Vagina (tissue), 2 donors: ENCODE data around the gene DOCK1.

Experiments
- POLR2A ChIP-seq, 2 donors: fragments of 450-650 bp; IDR thresholded peaks; one replicate each; pipeline ENCODE4 v1.6.1; 2017; ENCODE audit warnings: antibody characterized with exemption in 2 of 2, mild to moderate bottlenecking in 2 of 2, moderate library complexity in 2 of 2
- POLR2AphosphoS5 ChIP-seq, 2 donors: sonication (generic); formaldehyde crosslinking; IDR thresholded peaks; one replicate each; pipeline ENCODE4 v1.9.0; 2017; ENCODE audit warnings: antibody characterized with exemption in 2 of 2, mild to moderate bottlenecking in 2 of 2, low read depth in 1 of 2; ENCODE audit not compliant: insufficient read depth in 1 of 2
- TF ChIP-seq, protein P1 (sequence below), 3 experiments: fragments of 450-650 bp in 2 of 3; fragments of 200-600 bp in 1 of 3; sonication (generic) in 1 of 3; IDR thresholded peaks; one replicate each; pipeline ENCODE4 v1.5.1; 2017 to 2019; ENCODE audit warnings: antibody characterized with exemption in 3 of 3, mild to moderate bottlenecking in 2 of 3, moderate library complexity in 2 of 3

DNA sequence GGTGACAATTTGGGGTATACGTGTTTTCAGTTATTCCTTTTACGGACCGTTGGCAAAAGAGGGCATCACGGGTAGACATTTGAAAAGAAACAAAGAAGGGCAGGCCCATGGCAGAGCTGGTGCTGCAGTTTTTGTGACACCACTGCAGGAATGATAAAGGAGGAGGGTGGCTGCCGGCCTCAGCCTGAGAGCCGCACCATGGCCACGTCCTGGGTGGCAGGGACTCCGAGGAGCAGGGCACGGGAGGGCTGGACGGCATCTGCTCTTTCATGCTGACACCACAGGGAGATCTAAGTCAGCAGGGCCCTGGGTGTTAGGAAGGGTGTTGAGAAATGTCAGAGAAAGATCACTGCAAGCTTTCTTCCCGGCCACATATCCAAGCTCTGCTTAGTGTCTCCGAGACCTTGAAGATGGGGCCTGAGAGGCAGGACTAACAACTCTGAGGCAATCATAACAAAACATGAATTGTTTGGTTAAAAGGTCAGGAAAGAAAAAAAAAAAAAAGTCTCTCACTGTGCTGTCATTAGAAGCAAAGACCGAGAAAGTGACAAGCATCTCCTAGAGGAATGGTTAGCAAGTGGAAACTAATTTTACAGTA lies 254.5 kb downstream of the DOCK1 start:
- TF ChIP-seq, protein P1, sequence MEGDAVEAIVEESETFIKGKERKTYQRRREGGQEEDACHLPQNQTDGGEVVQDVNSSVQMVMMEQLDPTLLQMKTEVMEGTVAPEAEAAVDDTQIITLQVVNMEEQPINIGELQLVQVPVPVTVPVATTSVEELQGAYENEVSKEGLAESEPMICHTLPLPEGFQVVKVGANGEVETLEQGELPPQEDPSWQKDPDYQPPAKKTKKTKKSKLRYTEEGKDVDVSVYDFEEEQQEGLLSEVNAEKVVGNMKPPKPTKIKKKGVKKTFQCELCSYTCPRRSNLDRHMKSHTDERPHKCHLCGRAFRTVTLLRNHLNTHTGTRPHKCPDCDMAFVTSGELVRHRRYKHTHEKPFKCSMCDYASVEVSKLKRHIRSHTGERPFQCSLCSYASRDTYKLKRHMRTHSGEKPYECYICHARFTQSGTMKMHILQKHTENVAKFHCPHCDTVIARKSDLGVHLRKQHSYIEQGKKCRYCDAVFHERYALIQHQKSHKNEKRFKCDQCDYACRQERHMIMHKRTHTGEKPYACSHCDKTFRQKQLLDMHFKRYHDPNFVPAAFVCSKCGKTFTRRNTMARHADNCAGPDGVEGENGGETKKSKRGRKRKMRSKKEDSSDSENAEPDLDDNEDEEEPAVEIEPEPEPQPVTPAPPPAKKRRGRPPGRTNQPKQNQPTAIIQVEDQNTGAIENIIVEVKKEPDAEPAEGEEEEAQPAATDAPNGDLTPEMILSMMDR (IDR thresholded peaks at IDR 0.05) = no peak
- TF ChIP-seq POLR2A (IDR thresholded peaks at IDR 0.05) = no peak
- no peak for TF ChIP-seq POLR2AphosphoS5 (IDR thresholded peaks at IDR 0.05; ENCODE audit: insufficient read depth in 1 of 2, low read depth in 1 of 2)
